Right ventricle myocardium inferior (tissue), 1 donor: Measurements from ENCODE around the gene RUNDC3A. TPM values are rescaled to one million over a fixed set of nuclear protein-coding genes. Genes with fewer than 3 reads are reported as not detected.
A peak's percentile ranks its signal among the peaks of the same experiment; 100 is the strongest.
"Not testable (repeated sequence)": the region's sequence is repeated elsewhere in the genome, so short reads cannot be mapped to it uniquely, and the experiment has no call there.

Experiments used
- ATAC-seq: fragments of 200-7000 bp; cut with Tn5 transposase; one replicate; pipeline ENCODE4 v1.9.1; 2020; ENCODE audit warnings: mild to moderate bottlenecking, moderate library complexity
- DNase-seq: peaks from one replicate; pipeline ENCODE4 v3.0.0; 2021; ENCODE audit errors: missing footprints
- intact Hi-C: fragments of 100-400 bp; cut with DNase I; formaldehyde crosslinking; loops from one replicate; pipeline ENCODE4 v1.11.0; 2022
- total RNA-seq: library from RNA; stranded (reverse); fragmentation: NEBNext Ultra II Directional; extraction: Animal tissue kit (Norgen Biotek cat#: 25700); gene quantifications from one replicate; pipeline ENCODE4 v1.2.1, GENCODE V29; 2021
- donor health status: DM: no; HTN: yes; CAD: no; lungs with severe emphysema.

RUNDC3A gene
- total RNA-seq, 1 donor from 2014 or later: 0.49 TPM

DNA sequence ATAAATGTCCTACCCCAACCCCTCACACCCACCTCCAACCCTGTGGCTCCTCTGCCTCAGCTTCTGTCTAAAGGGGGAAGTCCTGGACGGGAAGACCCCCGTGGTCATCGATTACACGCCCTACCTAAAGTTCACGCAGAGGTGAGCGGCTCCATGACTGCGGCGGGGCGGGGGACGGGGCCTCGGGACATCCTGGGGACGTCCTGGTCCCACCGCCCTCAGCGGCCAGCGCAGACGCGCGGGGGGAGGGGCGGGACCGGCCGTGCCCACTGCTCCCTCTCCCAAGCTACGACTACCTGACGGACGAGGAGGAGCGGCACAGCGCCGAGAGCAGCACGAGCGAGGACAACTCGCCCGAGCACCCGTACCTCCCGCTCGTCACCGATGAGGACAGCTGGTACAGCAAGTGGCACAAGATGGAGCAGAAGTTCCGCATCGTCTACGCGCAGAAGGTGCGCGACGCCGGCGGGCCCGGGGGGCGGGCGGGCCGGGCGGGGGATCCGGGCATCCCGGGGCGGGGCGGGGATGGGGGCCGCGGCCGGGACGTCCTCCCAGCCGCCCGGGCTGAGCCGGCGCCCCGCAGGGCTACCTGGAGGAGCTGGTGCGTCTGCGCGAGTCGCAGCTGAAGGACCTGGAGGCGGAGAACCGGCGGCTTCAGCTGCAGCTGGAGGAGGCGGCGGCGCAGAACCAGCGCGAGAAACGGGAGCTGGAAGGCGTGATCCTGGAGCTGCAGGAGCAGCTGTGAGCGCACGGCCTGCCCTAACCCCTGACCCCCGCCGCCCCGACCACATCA, 6.7 kb downstream of the RUNDC3A start:
- intact Hi-C loops: no loop called here

GRCh38 chr17:44315760-44316731, 7.6 kb downstream of the RUNDC3A start:
- intact Hi-C loops: no loop called here
- DNase-seq (no peak), ATAC-seq (no peak)

More for the DNA sequence above, 6.7 kb downstream of the RUNDC3A start:
- ATAC-seq (no peak), DNase-seq (no peak)

DNA sequence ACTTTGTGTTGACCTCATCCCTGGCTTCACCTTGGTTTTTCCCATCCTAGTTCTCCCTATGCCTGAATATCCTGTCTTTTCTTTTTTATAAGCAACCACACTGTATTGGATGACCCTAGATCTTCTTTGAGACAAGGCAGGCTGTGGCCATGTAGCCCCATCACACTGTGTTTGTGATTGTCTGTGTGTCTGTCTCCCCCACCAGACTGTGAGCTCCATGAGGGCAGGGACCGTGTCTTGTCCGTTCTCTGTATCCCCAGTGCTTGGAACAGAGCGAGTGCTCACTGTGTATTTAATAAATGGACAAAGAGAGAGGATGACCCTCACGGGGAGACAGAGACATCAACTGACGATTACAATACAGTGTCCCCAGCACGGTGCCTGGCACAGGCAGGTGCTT, 9.1 kb downstream of the RUNDC3A start:
- ATAC-seq (no peak), DNase-seq (no peak)
- intact Hi-C loops: no loop called here

GRCh38 chr17:44318077-44318892, 9.9 kb downstream of the RUNDC3A start:
- no peak for DNase-seq
- intact Hi-C loops: no loop called here
- ATAC-seq: no peak

- intact Hi-C loops: no loop called here
- DNase-seq (no peak), ATAC-seq (no peak)
Measured at GRCh38 chr17:44320066-44320465, 11.7 kb downstream of the RUNDC3A start.

DNA sequence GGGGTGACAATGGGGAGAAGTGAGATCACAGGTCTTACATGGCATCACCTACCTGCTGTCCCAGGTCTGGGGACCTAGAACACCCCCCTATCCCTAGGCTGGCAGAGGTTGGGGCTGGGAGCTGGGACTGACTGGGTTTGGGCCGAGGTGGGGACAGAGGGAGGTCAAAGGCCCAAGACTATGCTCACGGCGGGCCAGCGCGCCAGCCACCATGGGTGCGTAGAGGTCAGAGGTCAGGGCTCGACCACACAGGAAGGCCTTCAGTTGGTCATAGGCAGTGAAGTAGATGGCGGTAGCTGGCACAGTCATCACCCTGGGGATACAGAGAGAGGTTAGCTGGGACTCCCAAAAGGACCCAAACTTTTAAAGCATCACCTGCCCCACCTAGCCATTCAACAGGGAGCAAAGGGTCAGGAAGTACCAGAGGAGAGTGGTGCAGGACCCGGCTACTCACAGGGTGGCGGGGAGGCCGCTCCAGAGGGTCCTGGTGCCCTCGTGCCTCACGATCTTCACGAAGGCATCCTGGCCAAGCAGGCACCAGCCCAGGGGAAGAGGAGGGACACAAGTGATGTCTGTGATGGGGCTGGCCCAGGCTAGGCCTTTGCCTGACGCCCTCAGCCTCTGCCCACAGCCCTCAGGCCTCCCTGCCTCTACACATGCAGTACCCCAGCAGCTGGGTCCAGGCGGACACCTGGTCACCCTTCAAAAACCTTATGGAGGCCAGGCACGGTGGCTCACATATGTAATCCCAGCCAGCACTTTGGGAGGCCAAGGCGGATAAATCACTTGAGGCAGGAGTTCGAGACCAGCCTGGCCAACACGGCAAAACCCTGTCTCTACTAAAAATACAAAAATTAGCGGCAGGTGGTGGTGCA, 13.1 kb downstream of the RUNDC3A start:
- ATAC-seq (no peak), DNase-seq (peak; percentile 33)
- intact Hi-C loops: no loop called here

DNA sequence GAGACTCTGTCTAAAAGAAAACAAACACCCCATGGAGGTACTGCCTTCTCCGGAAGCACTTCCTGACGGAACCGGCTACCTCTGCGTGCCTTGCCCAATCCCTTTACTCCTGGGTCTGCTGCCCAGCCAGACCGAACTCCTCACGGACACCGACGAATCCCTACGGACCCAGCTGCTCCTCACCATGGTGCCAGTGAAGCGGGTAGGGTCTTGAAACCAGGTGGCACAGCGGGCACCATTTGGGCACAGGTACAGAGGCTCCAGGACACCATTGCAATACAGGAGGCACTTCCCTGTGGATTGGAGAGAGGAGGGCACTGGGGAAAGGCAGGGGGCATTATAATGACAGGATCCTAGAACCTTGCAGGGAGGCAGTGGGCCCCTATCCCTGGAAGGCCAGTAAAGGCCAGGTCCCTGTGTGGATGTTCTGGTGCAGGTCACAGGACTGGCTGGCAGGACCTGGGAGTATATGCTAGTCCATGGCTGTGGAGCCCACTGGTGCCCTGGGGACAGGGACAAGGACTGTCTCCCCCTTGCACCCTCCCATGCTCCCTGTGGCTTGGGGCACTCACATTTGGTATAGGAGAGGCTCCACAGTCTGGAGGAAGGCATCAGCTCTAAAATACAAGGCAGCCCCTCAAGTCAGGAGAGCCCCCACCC, 14.0 kb downstream of the RUNDC3A start:
- ATAC-seq: no peak
- intact Hi-C loops: no loop called here
- peak; percentile 64 for DNase-seq

DNA sequence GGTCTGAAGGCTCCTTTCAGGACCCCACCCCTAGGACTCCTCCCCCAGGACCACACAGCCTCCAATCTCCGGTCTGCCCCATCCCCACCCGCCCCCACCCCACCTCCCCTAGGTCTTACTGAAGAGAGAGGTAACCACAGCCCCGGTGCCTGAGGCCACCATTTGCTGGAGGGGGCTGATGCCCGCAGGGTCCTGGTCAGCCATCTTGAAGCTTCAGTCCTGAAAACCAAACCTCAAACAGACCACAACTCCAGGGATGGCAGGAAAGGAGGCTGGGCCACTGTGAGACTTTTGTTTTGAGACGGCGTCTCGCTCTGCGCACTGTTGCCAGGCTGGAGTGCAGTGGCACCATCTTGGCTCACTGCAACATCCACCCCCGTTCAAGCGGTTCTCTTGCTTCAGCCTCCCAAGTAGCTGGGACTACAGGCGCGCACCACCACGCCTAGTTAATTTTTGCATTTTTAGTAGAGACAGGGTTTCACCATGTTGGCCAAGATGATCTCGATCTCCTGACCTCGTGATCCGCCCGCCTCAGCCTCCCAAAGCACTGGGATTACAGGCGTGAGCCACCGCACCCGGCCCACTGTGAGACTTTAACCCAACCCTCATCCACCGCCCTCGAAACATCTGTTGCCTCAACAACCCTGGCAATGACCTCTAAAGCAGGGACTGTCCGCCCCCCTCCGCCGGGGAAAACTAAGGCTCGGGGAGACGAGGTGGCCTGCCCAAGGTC, 15.1 kb downstream of the RUNDC3A start:
- ATAC-seq (no peak), DNase-seq (peak; percentile 45)
- intact Hi-C loops: no loop called here

GRCh38 chr17:44324092-44324570, 15.7 kb downstream of the RUNDC3A start:
- intact Hi-C loops: no loop called here
- ATAC-seq: no peak
- peak; percentile 64 for DNase-seq

- intact Hi-C loops: loop anchor here (1.0 kb wide), 1 partner anchor 106 kb away; no protein-coding TSS in a partner anchor
- ATAC-seq (peak; percentile 93), DNase-seq (peak; percentile 97)
Measured at GRCh38 chr17:44324571-44325275, 16.3 kb downstream of the RUNDC3A start, which contains the start of gene SLC25A39. SLC25A39 (minus strand) TSS chr17:44324823; CDS start chr17:44323562, 1,261 bp downstream.

DNA sequence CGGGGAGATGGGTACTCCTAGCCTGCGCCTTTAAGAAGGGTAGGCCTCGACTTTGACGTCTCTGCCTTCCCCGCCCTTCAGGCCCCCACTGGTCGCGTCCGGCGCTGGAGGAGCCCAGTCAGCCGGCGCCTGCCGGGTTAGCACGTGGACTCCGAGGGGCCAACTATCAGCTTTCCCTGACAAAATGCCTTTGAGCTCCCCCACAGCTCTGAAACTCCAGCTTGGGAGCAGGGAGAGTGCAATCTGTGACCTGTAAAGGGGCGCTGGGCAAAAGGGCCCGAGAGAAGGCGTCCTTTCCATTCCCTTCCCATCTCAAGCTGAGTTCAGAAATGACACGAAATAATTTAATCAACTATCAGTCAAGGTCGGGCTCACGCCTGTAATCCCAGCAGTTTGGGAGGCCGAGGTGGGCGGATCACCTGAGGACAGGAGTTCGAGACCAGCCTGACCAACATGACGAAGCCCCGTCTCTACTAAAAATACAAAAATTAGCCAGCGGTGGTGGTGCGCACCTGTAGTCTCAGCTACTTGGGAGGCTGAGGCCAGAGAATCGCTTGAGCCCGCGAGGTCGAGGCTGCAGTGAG, 18.6 kb downstream of the RUNDC3A start:
- peak; percentile 97 for DNase-seq
- peak; percentile 88 for ATAC-seq
- intact Hi-C loops: no loop called here

DNA sequence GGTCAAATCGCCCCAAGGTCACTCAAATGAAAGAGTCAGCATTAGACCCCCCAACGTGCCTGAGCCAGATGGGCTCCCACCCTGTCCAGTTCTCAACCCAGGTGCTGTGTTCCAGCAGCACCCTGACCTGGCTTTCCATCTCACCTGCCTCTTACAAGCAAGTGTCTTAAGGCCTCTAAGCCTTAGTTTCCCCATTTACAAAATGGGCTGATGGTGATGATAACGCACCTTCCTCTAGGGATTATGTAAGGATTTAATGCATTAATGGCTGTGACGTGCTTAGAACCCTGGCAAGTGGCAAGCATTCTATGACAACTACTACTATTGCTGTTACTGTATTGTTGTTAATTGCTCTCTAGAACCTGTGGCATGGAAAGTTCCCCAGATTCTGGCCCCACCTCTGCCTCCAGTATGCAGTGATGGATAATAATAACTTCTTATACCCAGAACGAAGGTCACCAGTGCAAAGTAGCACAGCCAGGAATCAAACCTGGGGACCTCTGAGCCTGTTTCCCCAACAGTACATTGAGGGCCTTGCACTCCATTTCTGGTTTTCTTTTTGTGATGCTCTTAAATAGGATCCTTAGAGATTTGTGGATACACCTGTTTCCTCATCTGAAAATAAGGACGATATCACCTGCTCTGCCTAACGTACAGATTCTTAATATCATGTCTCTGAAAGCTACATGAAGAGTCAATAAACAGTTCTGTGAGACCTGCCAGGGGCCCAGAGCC, 19.5 kb downstream of the RUNDC3A start:
- intact Hi-C loops: no loop called here

DNA sequence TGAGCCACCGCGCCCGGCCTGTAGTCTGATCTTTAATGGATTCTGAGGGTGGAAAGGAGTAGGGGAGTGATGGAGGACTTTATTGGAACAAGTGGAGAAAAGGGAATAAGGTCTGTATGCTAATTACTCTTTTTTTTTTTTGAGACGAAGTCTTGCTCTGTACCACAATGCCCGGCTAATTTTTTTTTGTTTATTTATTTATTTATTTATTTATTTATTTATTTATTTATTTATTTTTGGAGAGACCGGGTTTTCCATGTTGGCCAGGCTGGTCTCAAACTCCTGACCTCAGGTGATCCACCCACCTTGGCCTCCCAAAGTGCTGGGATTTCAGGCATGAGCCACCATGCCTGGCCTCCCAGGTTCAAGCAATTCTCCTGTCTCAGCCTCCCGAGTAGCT, 21.1 kb downstream of the RUNDC3A start:
- ATAC-seq, intact Hi-C loops, DNase-seq: not testable (repeated sequence)

More for the DNA sequence above, 19.5 kb downstream of the RUNDC3A start:
- DNase-seq (no peak), ATAC-seq (no peak)

- intact Hi-C loops, DNase-seq, ATAC-seq: not testable (repeated sequence)
Measured at GRCh38 chr17:44330263-44330662, 21.9 kb downstream of the RUNDC3A start.
